Measurements from ENCODE around the gene RFNG.

Gene RFNG, protein sequence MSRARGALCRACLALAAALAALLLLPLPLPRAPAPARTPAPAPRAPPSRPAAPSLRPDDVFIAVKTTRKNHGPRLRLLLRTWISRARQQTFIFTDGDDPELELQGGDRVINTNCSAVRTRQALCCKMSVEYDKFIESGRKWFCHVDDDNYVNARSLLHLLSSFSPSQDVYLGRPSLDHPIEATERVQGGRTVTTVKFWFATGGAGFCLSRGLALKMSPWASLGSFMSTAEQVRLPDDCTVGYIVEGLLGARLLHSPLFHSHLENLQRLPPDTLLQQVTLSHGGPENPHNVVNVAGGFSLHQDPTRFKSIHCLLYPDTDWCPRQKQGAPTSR

DNA sequence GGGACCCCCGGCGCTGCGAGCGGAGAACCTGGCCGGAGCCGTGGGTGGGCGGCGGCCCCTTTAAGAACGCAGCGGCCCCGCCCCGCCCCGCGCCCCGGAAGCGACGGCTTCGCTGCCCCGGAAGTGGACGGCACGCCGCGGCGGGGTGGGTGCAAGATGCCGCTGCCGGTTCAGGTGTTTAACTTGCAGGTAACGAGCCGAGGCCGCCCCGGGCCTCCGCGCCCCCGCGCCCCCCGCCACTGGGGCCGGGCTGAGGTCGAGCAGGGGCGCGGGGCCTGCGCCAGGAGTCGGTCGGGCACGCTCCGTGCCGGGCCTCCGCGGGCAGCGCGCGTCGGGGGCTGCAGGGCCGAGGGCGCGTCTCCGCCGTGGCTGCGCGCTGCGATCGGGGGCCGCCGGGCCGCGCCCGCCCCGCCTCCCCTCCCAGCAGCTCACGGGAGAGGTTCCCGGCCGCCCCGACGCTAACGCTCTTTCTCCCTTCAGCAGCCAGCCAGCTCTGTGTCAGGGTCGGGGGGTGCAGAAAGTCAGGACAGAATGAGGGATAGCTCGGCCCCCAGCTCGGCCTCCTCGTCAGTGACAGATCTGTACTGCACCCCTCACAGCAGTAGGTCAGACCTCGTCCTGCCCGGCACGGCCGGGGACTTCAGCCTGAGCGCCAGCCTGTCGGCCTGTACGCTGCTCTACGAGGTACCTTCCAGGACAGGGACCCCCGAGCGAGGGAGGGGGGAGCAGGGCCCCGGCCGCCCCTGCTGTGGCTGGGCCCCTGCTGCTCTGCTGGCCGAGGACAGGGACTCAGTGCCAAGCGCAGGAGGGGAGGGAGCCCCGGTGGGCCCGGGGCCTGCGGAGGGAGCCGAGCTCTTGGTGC is at the start of gene RFNG, which contains the start of gene GPS1:
TSS of gene RFNG (minus strand) at position 36 of the 862 bp plus-strand sequence. CDS start 45 bp downstream, outside the sequence.
TSS of gene GPS1 (plus strand) at position 123 of the 862 bp plus-strand sequence. CDS start at position 157, 34 bp downstream.
- TF ChIP-seq, protein P1, sequence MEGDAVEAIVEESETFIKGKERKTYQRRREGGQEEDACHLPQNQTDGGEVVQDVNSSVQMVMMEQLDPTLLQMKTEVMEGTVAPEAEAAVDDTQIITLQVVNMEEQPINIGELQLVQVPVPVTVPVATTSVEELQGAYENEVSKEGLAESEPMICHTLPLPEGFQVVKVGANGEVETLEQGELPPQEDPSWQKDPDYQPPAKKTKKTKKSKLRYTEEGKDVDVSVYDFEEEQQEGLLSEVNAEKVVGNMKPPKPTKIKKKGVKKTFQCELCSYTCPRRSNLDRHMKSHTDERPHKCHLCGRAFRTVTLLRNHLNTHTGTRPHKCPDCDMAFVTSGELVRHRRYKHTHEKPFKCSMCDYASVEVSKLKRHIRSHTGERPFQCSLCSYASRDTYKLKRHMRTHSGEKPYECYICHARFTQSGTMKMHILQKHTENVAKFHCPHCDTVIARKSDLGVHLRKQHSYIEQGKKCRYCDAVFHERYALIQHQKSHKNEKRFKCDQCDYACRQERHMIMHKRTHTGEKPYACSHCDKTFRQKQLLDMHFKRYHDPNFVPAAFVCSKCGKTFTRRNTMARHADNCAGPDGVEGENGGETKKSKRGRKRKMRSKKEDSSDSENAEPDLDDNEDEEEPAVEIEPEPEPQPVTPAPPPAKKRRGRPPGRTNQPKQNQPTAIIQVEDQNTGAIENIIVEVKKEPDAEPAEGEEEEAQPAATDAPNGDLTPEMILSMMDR (conservative IDR thresholded peaks at IDR 0.05): no peak
- H3K27ac ChIP-seq: peak within 1 kb of the TSS; percentile 87

GRCh38 chr17:82101301-82101715 is 49.7 kb upstream of the RFNG start:
- peak overlapping the region; percentile 99 for H3K27ac ChIP-seq
- TF ChIP-seq, protein P1 (conservative IDR thresholded peaks at IDR 0.05): no peak

DNA sequence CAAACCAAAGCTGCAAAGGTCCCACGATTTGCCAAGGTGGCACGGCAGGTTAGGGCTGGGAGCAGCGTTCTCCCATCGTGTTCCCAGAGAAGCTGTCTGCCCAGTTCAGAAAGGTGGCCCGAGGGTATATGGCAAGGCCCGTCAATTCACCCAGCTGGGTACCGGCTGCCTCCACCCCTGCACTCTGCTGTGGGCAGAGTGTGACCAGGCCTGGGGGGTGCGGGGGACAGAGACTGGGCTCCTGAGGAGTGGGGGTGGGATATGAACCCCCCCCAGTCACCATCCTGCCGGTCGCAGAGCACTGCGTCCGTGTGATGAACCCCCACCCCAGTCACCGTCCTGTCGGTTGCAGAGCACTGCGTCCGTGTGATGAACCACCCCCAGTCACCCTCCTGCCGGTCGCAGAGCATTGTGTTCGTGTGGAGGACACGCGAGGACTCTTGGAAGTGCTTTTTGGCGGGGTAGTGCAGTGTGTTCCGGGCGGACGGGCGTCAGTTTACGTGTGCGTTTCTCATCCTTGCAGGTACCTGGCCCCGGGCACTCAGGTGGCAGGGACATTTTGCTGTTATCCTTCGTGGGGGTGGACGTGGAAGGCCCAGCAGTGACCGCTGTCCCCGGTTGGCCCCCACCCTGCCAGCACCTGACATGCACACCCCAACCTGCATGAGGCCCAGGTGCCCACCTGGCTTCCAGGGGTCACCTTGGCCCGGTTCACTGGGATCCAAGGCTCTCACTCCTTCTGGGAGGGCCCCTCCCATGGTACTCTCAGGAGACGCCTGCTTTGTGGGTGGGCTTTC is 49.1 kb upstream of the RFNG start:
- TF ChIP-seq, protein P1 (conservative IDR thresholded peaks at IDR 0.05): no peak
- H3K27ac ChIP-seq: peak overlapping the region; percentile 99

GRCh38 chr17:82098939-82099763 is 47.5 kb upstream of the RFNG start:
- TF ChIP-seq, protein P1 (conservative IDR thresholded peaks at IDR 0.05): no peak
- H3K27ac ChIP-seq: peak overlapping the region; percentile 99

- TF ChIP-seq, protein P1 (conservative IDR thresholded peaks at IDR 0.05): peak; percentile 59
- peak within 1 kb of the TSS; percentile 99 for H3K27ac ChIP-seq
Measured at GRCh38 chr17:82098169-82098938, 46.7 kb upstream of the RFNG start, which contains the start of gene FASN. TSS of gene FASN (minus strand) at chr17:82098236. CDS start at chr17:82096445, 1,791 bp downstream.

- H3K27ac ChIP-seq: peak overlapping the region; percentile 99
- TF ChIP-seq, protein P1 (conservative IDR thresholded peaks at IDR 0.05): no peak
Measured at GRCh38 chr17:82097919-82098168, 46.2 kb upstream of the RFNG start.
